Neural progenitor cell (in vitro differentiated cells): Measurements from ENCODE around the gene ACAD10.

Source experiments
- EZH2 ChIP-seq: fragments of 200-600 bp; sonication (generic); IDR thresholded peaks from 2 replicates; pipeline ENCODE4 v1.6.1; 2017; ENCODE audit warnings: antibody characterized with exemption, mild to moderate bottlenecking, moderate library complexity
- EZH2phosphoT487 ChIP-seq: fragments of 200-600 bp; sonication (generic); IDR thresholded peaks from 2 replicates; pipeline ENCODE4 v1.6.1; 2017; ENCODE audit warnings: antibody characterized with exemption
- TF ChIP-seq, protein P1 (sequence below): fragments of 200-600 bp; sonication (generic); IDR thresholded peaks from 2 replicates; pipeline ENCODE4 v1.5.1; 2017; ENCODE audit warnings: antibody characterized with exemption, mild to moderate bottlenecking

DNA sequence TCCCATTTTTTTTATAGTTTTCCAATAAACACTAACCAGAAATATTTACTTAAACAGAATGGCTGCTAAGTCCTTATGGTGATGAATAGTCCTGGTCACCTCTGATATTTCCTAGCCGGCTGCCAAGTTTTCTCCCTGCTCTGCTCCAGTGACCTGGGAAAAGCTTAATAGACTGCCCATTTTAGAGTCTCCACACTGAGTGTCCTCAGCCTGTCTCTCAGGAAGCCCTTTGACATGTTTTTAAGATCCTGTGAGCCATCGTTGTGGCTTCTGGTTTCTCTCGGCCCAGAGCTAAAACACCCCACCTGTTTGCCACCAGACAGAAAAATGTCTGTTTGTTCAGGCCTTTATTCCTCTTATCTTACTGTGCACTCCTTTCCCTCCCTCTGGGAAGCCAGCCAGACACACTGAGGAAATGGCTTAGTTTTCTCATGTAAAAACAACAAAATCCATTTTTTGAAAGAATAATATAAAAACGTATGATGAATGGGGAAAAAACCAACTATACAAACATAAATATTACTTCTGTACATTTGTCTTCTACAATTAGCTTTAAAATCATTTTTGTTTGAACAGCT lies 55.5 kb downstream of the ACAD10 start:
- TF ChIP-seq, protein P1, sequence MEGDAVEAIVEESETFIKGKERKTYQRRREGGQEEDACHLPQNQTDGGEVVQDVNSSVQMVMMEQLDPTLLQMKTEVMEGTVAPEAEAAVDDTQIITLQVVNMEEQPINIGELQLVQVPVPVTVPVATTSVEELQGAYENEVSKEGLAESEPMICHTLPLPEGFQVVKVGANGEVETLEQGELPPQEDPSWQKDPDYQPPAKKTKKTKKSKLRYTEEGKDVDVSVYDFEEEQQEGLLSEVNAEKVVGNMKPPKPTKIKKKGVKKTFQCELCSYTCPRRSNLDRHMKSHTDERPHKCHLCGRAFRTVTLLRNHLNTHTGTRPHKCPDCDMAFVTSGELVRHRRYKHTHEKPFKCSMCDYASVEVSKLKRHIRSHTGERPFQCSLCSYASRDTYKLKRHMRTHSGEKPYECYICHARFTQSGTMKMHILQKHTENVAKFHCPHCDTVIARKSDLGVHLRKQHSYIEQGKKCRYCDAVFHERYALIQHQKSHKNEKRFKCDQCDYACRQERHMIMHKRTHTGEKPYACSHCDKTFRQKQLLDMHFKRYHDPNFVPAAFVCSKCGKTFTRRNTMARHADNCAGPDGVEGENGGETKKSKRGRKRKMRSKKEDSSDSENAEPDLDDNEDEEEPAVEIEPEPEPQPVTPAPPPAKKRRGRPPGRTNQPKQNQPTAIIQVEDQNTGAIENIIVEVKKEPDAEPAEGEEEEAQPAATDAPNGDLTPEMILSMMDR: no peak
- no peak for TF ChIP-seq EZH2
- no peak for TF ChIP-seq EZH2phosphoT487
